GM06990 (cell line): ENCODE data around the gene KCTD5.
"Not testable (repeated sequence)": the region's sequence is repeated elsewhere in the genome, so short reads cannot be mapped to it uniquely, and the experiment has no call there.

Experiments
- DNase-seq: peaks from one replicate; pipeline ENCODE4 v3.0.0-alpha.2; 2011; ENCODE audit not compliant: insufficient read length; ENCODE audit errors: extremely low read depth
- H3K27me3 ChIP-seq: replicated peaks from 2 replicates; pipeline ENCODE4 v1.6.0; 2011; ENCODE audit warnings: low read length; ENCODE audit not compliant: control insufficient read depth, insufficient read depth
- H3K36me3 ChIP-seq: 2 replicates; pipeline ENCODE4 v1.5.1; 2011; ENCODE audit warnings: low read length; ENCODE audit not compliant: control insufficient read depth, insufficient read depth
- H3K4me3 ChIP-seq: replicated peaks from 2 replicates; pipeline ENCODE4 v1.5.1; 2011; ENCODE audit warnings: low read depth, mild to moderate bottlenecking, control low read depth, low read length
- CTCF ChIP-seq: IDR thresholded peaks from 2 replicates; pipeline ENCODE4 v1.5.1; 2011; ENCODE audit warnings: low read length, control low read depth, mild to moderate bottlenecking, inconsistent platforms; ENCODE audit not compliant: insufficient read depth, poor library complexity, severe bottlenecking

The KCTD5 gene, protein sequence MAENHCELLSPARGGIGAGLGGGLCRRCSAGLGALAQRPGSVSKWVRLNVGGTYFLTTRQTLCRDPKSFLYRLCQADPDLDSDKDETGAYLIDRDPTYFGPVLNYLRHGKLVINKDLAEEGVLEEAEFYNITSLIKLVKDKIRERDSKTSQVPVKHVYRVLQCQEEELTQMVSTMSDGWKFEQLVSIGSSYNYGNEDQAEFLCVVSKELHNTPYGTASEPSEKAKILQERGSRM

DNA sequence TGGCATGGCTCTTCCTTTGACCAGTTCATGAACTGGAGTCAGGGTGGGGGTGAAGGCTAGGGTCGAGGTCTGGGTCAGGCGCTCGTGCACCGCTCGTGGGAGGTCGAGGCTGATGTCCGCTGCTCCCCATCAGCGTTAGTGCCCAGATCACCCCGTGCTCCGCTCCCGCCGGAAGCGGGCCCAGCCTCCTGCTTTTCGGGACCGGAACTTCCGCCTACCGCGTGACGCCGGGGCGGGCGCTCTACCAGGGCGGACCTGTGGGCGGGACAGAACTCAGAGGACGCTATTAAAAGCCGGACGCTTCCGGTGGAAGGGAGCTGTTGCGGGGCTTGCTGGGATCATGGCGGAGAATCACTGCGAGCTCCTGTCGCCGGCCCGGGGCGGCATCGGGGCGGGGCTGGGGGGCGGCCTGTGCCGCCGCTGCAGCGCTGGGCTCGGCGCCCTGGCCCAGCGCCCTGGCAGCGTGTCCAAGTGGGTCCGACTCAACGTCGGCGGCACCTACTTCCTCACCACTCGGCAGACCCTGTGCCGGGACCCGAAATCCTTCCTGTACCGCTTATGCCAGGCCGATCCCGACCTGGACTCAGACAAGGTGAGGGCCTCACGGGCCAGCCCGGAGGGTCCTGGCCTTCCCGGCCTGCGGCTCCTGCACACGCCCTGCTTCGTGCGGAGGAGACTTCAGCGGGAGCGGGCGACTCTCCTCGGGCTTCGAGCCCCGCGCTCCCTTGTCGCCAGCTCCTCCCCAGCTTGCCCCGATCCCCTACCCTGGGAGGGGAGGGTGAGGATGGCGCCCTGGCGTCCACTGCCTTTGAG lies at the start of gene KCTD5:
Gene KCTD5, plus strand, starts transcription at position 315 of the 813 bp plus-strand sequence. Its CDS starts 26 bp downstream, at position 341.
- TF ChIP-seq CTCF = no peak
- DNase-seq = peak; percentile 95
- peak within 1 kb of the TSS; percentile 95 for H3K4me3 ChIP-seq

GRCh38 chr16:2639071-2639721 lies 43.1 kb upstream of the KCTD5 start:
- not testable (repeated sequence) for H3K4me3 ChIP-seq, DNase-seq, H3K36me3 ChIP-seq, H3K27me3 ChIP-seq

More for the DNA sequence above, at the start of gene KCTD5:
- Histone ChIP-seq H3K27me3 (no peaks in the 10 kb centered on the region), H3K36me3 (no peaks in the 10 kb centered on the region)

- not testable (repeated sequence) for H3K4me3 ChIP-seq, DNase-seq, H3K27me3 ChIP-seq, H3K36me3 ChIP-seq
These were observed 42.6 kb upstream of the KCTD5 start for GRCh38 chr16:2639722-2640072.

DNA sequence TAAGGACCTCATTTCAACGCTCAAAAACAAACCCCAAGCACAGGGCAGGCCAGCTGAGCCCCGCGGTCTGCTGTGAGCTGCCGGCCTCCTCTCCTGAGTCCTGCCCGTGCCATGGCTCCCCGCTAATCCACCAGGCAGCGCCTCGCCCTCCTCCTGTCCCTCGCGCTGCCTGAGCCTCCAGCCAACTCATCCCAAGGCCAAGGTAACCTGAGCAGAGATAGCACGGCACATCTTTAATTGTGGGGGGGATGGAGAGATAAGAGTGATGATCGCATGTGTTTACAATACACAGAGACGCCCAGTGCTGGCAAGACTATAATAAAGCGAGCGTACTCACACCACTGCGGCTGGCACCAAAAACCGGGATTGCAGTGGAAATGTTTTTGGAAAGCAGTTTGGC lies 39.8 kb upstream of the KCTD5 start:
- not testable (repeated sequence) for H3K27me3 ChIP-seq, H3K4me3 ChIP-seq, H3K36me3 ChIP-seq, DNase-seq

GRCh38 chr16:2644754-2645453 lies 37.4 kb upstream of the KCTD5 start:
- DNase-seq, H3K36me3 ChIP-seq, H3K27me3 ChIP-seq, H3K4me3 ChIP-seq: not testable (repeated sequence)

GRCh38 chr16:2651268-2651871 lies 31.0 kb upstream of the KCTD5 start:
- H3K4me3 ChIP-seq, H3K27me3 ChIP-seq: not testable (repeated sequence)

GRCh38 chr16:2653915-2654314 lies 28.4 kb upstream of the KCTD5 start:
- H3K4me3 ChIP-seq, DNase-seq, H3K27me3 ChIP-seq, H3K36me3 ChIP-seq: not testable (repeated sequence)

More at GRCh38 chr16:2651268-2651871, 31.0 kb upstream of the KCTD5 start:
- DNase-seq, H3K36me3 ChIP-seq: not testable (repeated sequence)

DNA sequence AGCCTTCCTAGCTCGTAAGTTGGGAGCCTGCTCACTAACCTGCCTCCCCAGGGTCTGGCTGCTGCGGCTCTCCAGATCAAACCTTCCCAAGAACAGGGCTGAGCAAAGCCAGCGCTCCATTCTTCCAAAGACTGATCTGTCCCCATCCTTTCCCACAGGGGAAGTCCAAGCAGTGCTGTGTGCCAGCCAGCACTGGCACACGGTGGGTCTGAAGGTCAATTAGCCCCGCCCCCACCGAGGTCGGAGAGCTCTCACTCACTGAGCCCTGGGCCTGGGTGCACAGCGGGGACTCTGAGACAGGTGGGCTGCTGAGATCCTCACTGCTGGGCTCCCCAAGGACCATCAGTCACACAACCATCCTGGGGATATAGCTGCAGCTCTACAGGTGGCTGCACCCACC lies 27.4 kb upstream of the KCTD5 start:
- H3K27me3 ChIP-seq, H3K4me3 ChIP-seq, DNase-seq, H3K36me3 ChIP-seq: not testable (repeated sequence)

DNA sequence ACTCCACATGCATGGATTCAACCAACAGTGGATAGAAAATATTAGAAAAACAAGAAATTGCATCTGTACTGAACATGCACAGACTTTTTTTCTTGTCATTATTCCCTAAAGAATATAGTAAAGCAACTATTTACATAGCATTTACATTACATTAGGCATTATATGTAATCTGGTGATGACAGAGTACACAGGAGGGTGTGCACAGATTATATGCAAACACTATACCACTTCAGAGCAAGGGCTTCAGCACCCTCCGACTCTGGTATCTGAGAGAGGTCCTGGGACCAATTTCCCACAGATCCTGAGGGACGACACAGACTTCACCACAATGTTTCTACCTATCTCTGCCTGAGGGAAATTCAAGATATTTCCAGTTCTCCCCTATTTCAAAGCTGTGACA lies 25.3 kb upstream of the KCTD5 start:
- H3K36me3 ChIP-seq = no peaks in the 10 kb centered on the region
- H3K4me3 ChIP-seq = no peak overlapping the region
- H3K27me3 ChIP-seq = no peaks in the 10 kb centered on the region
- DNase-seq = no peak
- TF ChIP-seq CTCF = no peak

GRCh38 chr16:2657803-2658202 lies 24.5 kb upstream of the KCTD5 start:
- H3K4me3 ChIP-seq, H3K36me3 ChIP-seq, DNase-seq, H3K27me3 ChIP-seq: not testable (repeated sequence)

GRCh38 chr16:2659560-2659959 lies 22.8 kb upstream of the KCTD5 start:
- not testable (repeated sequence) for H3K36me3 ChIP-seq, DNase-seq, H3K4me3 ChIP-seq, H3K27me3 ChIP-seq
